HCT116 (cell line): Measurements from ENCODE around the gene GPR180. TPM values are rescaled to one million over a fixed set of nuclear protein-coding genes. Genes with fewer than 3 reads are reported as not detected.

ENCODE experiments used
- ATAC-seq: fragments of 200-7000 bp; cut with Tn5 transposase; 2 replicates; pipeline ENCODE4 v1.9.1; 2020; ENCODE audit warnings: mild to moderate bottlenecking, moderate library complexity
- BruUV-seq: library from RNA; stranded (reverse); fragments of 400-500 nt; replicated peaks from 2 replicates; lab custom pipeline; 2021; lab: Mats Ljungman, UMichigan
- CTCF ChIA-PET: fragments of 300-600 bp; sonication (Branson Sonifier 250); formaldehyde crosslinking; loops from one replicate; lab custom pipeline; 2021; ENCODE audit warnings: antibody characterized with exemption; lab: Charles Lee
- POLR2A ChIA-PET: fragments of 300-600, 350-600 bp; sonication (Branson Sonifier 250); formaldehyde crosslinking; loops from one replicate; lab custom pipeline; 2021; ENCODE audit warnings: antibody characterized with exemption; lab: Charles Lee
- RAD21 ChIA-PET, 2 experiments: fragments of 300-600 bp; sonication (Branson Sonifier 250); formaldehyde crosslinking; loops; one replicate each; lab custom pipeline; 2023; ENCODE audit warnings: low total read pairs in 2 of 2; ENCODE audit not compliant: uncharacterized antibody in 2 of 2, unreplicated experiment in 2 of 2, low non-redundant PET in 1 of 2; lab: Charles Lee
- DNase-seq: peaks from one replicate; pipeline ENCODE4 v3.0.0-alpha.2; 2010; ENCODE audit warnings: low read depth, low spot score
- H2AFZ ChIP-seq: fragments of 200-600 bp; shearing (Covaris generic), sonication (generic); 2 replicates; pipeline ENCODE4 v1.6.1; 2017; ENCODE audit warnings: low read depth, mixed run types, mixed read lengths, antibody characterized with exemption, low read length; ENCODE audit not compliant: poor library complexity, severe bottlenecking
- H3K27ac ChIP-seq: 2 replicates; pipeline ENCODE4 v1.5.1; 2012; ENCODE audit warnings: low read depth, low read length
- H3K27me3 ChIP-seq: fragments of 200-600 bp; sonication (generic); 2 replicates; pipeline ENCODE4 v1.6.1; 2016; ENCODE audit warnings: mixed run types, low read length, mixed read lengths; ENCODE audit not compliant: insufficient read depth
- H3K36me3 ChIP-seq, 2 experiments: fragments of 200-500 bp in 1 of 2; fragments of 200-600 bp in 1 of 2; sonication (Bioruptor generic) in 1 of 2; sonication (generic) in 1 of 2; 2 replicates each; pipeline versions ENCODE4 v1.5.1 to v1.6.1; 2014 to 2016; ENCODE audit warnings: low read length in 2 of 2, inconsistent platforms in 1 of 2, mixed read lengths in 1 of 2, mixed run types in 1 of 2; ENCODE audit not compliant: insufficient read depth in 2 of 2, control insufficient read depth in 1 of 2
- H3K4me1 ChIP-seq, 2 experiments: fragments of 200-600 bp in 1 of 2; sonication (generic) in 1 of 2; 2 replicates each; pipeline versions ENCODE4 v1.5.1 to v1.6.1; 2012 to 2017; ENCODE audit warnings: low read length in 2 of 2, inconsistent platforms in 1 of 2, mild to moderate bottlenecking in 1 of 2, mixed read lengths in 1 of 2, mixed run types in 1 of 2, moderate library complexity in 1 of 2; ENCODE audit not compliant: insufficient read depth in 2 of 2, control insufficient read depth in 1 of 2
- H3K4me2 ChIP-seq: fragments of 200-600 bp; sonication (generic); 2 replicates; pipeline ENCODE4 v1.6.1; 2017; ENCODE audit warnings: mixed run types, low read length, mixed read lengths
- H3K4me3 ChIP-seq, 2 experiments: fragments of 200-600 bp in 1 of 2; sonication (generic) in 1 of 2; replicated peaks in 1 of 2; 2 replicates each; pipeline ENCODE4 v1.5.1; 2011 to 2016; ENCODE audit warnings: low read length in 2 of 2, control low read depth in 1 of 2, low read depth in 1 of 2, mild to moderate bottlenecking in 1 of 2, mixed read lengths in 1 of 2, mixed run types in 1 of 2
- H3K79me2 ChIP-seq: fragments of 200-600 bp; sonication (generic); 2 replicates; pipeline ENCODE4 v1.6.1; 2017; ENCODE audit warnings: mild to moderate bottlenecking, mixed run types, low read length, moderate library complexity, mixed read lengths; ENCODE audit not compliant: insufficient read depth
- H3K9ac ChIP-seq: fragments of 200-600 bp; sonication (generic); 2 replicates; pipeline ENCODE4 v1.6.1; 2016; ENCODE audit warnings: low read length, mixed read lengths
- H3K9me2 ChIP-seq: fragments of 200-600 bp; sonication (generic), shearing (Covaris generic); 2 replicates; pipeline ENCODE4 v1.6.1; 2017; ENCODE audit warnings: mixed run types, mild to moderate bottlenecking, moderate library complexity; ENCODE audit not compliant: insufficient read depth
- H3K9me3 ChIP-seq, 2 experiments: fragments of 200-500 bp in 1 of 2; fragments of 200-600 bp in 1 of 2; sonication (Bioruptor generic) in 1 of 2; sonication (generic) in 1 of 2; 2 replicates each; pipeline ENCODE4 v1.6.1; 2014 to 2017; ENCODE audit warnings: low read length in 2 of 2, mixed read lengths in 2 of 2, inconsistent platforms in 1 of 2, low read depth in 1 of 2, mild to moderate bottlenecking in 1 of 2, mixed run types in 1 of 2, moderate library complexity in 1 of 2; ENCODE audit not compliant: control insufficient read depth in 1 of 2, insufficient read depth in 1 of 2
- H4K20me1 ChIP-seq: fragments of 200-600 bp; sonication (generic), shearing (Covaris generic); 2 replicates; pipeline ENCODE4 v1.6.1; 2017; ENCODE audit warnings: mixed run types, mild to moderate bottlenecking, moderate library complexity; ENCODE audit not compliant: insufficient read depth
- EGR1 ChIP-seq: IDR thresholded peaks from 2 replicates; pipeline ENCODE4 v1.6.1; 2012; ENCODE audit warnings: low read depth
- FOSL1 ChIP-seq: IDR thresholded peaks from 2 replicates; pipeline ENCODE4 v1.6.1; 2012; ENCODE audit warnings: low read depth
- POLR2A ChIP-seq: IDR thresholded peaks from 2 replicates; pipeline ENCODE4 v1.7.0; 2011; ENCODE audit warnings: borderline replicate concordance; ENCODE audit not compliant: insufficient read depth, insufficient read length; ENCODE audit errors: extremely low read depth
- RAD21 ChIP-seq: IDR thresholded peaks from 2 replicates; pipeline ENCODE4 v1.6.1; 2012; ENCODE audit warnings: low read depth, mild to moderate bottlenecking
- SIN3A ChIP-seq: IDR thresholded peaks from 2 replicates; pipeline ENCODE4 v1.6.1; 2012; ENCODE audit warnings: low read depth
- SP1 ChIP-seq: IDR thresholded peaks from 2 replicates; pipeline ENCODE4 v1.6.1; 2012; ENCODE audit warnings: low read depth
- TCF7L2 ChIP-seq: IDR thresholded peaks from 2 replicates; pipeline ENCODE4 v1.7.0; 2011; ENCODE audit warnings: borderline replicate concordance, inconsistent platforms; ENCODE audit not compliant: insufficient read depth, insufficient read length; ENCODE audit errors: extremely low read depth
- YY1 ChIP-seq: IDR thresholded peaks from 2 replicates; pipeline ENCODE4 v1.6.1; 2011; ENCODE audit warnings: low read length, low read depth, moderate library complexity, mild to moderate bottlenecking; ENCODE audit not compliant: insufficient replicate concordance; ENCODE audit errors: extremely low read depth
- ZFX ChIP-seq: fragments of 450-650 bp; IDR thresholded peaks from 2 replicates; pipeline ENCODE4 v1.6.1; 2017
- ZNF274 ChIP-seq: fragments of 200-500 bp; sonication (Bioruptor generic); IDR thresholded peaks from 2 replicates; pipeline ENCODE4 v1.6.1; 2014; ENCODE audit warnings: mild to moderate bottlenecking, low read depth, low read length, inconsistent platforms
- intact Hi-C: fragments of 100-400 bp; cut with micrococcal nuclease; formaldehyde crosslinking; loops from 2 replicates; pipeline ENCODE4 v1.10.0; 2022
- total RNA-seq: library from RNA; stranded (reverse); gene quantifications from one replicate; pipeline ENCODE4 v1.2.1, GENCODE V29; 2021; ENCODE audit not compliant: unreplicated experiment
- TF ChIP-seq, protein P1 (sequence below): IDR thresholded peaks from 2 replicates; pipeline ENCODE4 v1.6.1; 2012
- TF ChIP-seq, protein P2 (sequence below), 3 experiments: fragments of 200-600 bp in 1 of 3; sonication (generic) in 1 of 3; IDR thresholded peaks in 2 of 3; conservative IDR thresholded peaks in 1 of 3; 2 replicates each; pipeline ENCODE4 v1.5.1; 2012 to 2017; ENCODE audit warnings: low read depth in 2 of 3, low read length in 2 of 3, antibody characterized with exemption in 1 of 3, borderline replicate concordance in 1 of 3, control low read depth in 1 of 3, mild to moderate bottlenecking in 1 of 3, mixed read lengths in 1 of 3, mixed run types in 1 of 3, moderate library complexity in 1 of 3; ENCODE audit not compliant: insufficient read depth in 1 of 3

The GPR180 gene
- total RNA-seq, 1 experiment from 2014 or later, result 6.4 TPM

DNA sequence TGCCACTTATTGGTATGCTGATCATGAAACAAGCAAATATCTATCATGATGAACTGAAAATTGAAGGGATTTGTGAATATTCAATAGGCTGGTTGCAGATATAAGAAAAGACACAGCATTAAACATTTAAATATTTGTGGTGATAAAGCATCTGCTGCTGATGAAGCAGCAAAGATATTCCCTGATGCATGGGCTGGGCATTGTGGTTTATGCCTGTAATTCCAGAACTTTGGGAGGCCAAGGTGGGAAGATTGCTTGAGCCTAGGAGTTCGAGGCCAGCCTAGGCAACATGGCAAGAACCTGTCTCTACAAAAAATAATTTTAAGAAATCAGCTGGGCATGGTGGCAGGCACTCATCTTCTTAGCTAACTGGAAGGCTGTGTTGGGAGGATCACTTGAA, 54.5 kb downstream of the GPR180 start:
- intact Hi-C loops, result no loop called here

DNA sequence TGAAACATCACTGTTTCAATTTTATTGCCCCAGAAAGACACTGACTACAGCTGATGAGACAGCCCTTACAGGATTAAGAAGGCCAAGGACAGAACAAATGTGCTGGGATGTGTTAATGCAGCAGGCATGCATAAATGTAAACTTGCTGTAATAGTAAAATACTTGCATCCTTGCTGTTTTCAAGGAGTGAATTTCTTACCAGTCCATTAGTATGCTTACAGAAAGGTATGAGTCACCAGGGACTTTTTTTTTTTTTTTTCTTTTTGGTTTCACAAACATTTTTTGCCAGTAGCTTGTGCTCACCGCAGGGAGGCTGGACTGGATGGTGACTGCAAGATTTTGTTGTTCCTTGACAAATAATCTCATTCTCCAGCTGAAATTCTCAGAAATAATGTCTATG, 55.1 kb downstream of the GPR180 start:
- H3K9me3 ChIP-seq, result no peaks in the 10 kb centered on the region
- RAD21 ChIA-PET, result no interaction called here
- CTCF ChIA-PET, result no interaction called here
- TF ChIP-seq, protein P1, sequence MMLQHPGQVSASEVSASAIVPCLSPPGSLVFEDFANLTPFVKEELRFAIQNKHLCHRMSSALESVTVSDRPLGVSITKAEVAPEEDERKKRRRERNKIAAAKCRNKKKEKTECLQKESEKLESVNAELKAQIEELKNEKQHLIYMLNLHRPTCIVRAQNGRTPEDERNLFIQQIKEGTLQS, result no peak
- TF ChIP-seq POLR2A (no peak), ZNF274 (no peak), SP1 (no peak), TCF7L2 (no peak), EGR1 (no peak), RAD21 (no peak)
- TF ChIP-seq, protein P2, sequence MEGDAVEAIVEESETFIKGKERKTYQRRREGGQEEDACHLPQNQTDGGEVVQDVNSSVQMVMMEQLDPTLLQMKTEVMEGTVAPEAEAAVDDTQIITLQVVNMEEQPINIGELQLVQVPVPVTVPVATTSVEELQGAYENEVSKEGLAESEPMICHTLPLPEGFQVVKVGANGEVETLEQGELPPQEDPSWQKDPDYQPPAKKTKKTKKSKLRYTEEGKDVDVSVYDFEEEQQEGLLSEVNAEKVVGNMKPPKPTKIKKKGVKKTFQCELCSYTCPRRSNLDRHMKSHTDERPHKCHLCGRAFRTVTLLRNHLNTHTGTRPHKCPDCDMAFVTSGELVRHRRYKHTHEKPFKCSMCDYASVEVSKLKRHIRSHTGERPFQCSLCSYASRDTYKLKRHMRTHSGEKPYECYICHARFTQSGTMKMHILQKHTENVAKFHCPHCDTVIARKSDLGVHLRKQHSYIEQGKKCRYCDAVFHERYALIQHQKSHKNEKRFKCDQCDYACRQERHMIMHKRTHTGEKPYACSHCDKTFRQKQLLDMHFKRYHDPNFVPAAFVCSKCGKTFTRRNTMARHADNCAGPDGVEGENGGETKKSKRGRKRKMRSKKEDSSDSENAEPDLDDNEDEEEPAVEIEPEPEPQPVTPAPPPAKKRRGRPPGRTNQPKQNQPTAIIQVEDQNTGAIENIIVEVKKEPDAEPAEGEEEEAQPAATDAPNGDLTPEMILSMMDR (IDR thresholded peaks at IDR 0.05 in 2 of 3, conservative IDR thresholded peaks at IDR 0.05 in 1 of 3; ENCODE audit: borderline replicate concordance in 1 of 3, insufficient read depth in 1 of 3, low read depth in 2 of 3, low read length in 2 of 3), result no peak
- H3K27me3 ChIP-seq, result peaks cover 10% of the 10 kb centered on the region
- no peak overlapping the region for H3K4me3 ChIP-seq
- no peaks in the 10 kb centered on the region for H3K9me2 ChIP-seq
- DNase-seq (no peak), ATAC-seq (no peak)
- BruUV-seq, result no TSS peak
- H3K4me2 ChIP-seq, result no peak overlapping the region
- no peaks in the 10 kb centered on the region for H3K79me2 ChIP-seq
- H4K20me1 ChIP-seq, result no peaks in the 10 kb centered on the region
- H3K9ac ChIP-seq, result no peak overlapping the region
- no peaks in the 10 kb centered on the region for H3K36me3 ChIP-seq
- no peak overlapping the region for H3K27ac ChIP-seq
- H2AFZ ChIP-seq, result no peak overlapping the region
- intact Hi-C loops, result no loop called here
- no peaks in the 10 kb centered on the region for H3K4me1 ChIP-seq
- POLR2A ChIA-PET, result no interaction called here

More for the DNA sequence above, 54.5 kb downstream of the GPR180 start:
- Histone ChIP-seq H2AFZ (no peak overlapping the region), H3K9ac (no peak overlapping the region), H3K4me1 (no peaks in the 10 kb centered on the region), H3K27me3 (peaks cover 4% of the 10 kb centered on the region; the same call in 1 of the 2 replicates), H4K20me1 (no peaks in the 10 kb centered on the region), H3K27ac (no peak overlapping the region), H3K79me2 (no peaks in the 10 kb centered on the region), H3K4me2 (no peak overlapping the region), H3K9me3 (no peaks in the 10 kb centered on the region), H3K36me3 (no peaks in the 10 kb centered on the region), H3K4me3 (no peak overlapping the region), H3K9me2 (no peaks in the 10 kb centered on the region)
- no peak for ATAC-seq
- DNase-seq, result no peak
- CTCF ChIA-PET, result no interaction called here
- BruUV-seq, result no TSS peak
- POLR2A ChIA-PET, result no interaction called here
- no peak for TF ChIP-seq YY1
- no peak for TF ChIP-seq EGR1
- TF ChIP-seq ZFX, result no peak
- TF ChIP-seq TCF7L2, result no peak
- TF ChIP-seq, protein P2 (IDR thresholded peaks at IDR 0.05 in 2 of 3, conservative IDR thresholded peaks at IDR 0.05 in 1 of 3; ENCODE audit: borderline replicate concordance in 1 of 3, insufficient read depth in 1 of 3, low read depth in 2 of 3, low read length in 2 of 3), result no peak
- TF ChIP-seq, protein P1, result no peak
- TF ChIP-seq SP1, result no peak
- TF ChIP-seq RAD21, result no peak
- no peak for TF ChIP-seq SIN3A
- TF ChIP-seq FOSL1, result no peak
- RAD21 ChIA-PET, result no interaction called here
